ENCODE measurements around the gene TMEM235.

The TMEM235 gene

GRCh38 chr17:78219396-78220150 lies 11.9 kb upstream of the TMEM235 start:
- H3K4me3 ChIP-seq (ENCODE audit: insufficient read depth, low read depth, low read length): no peak overlapping the region
- no peaks in the 10 kb centered on the region for H3K9me3 ChIP-seq (ENCODE audit: control insufficient read depth, low read length)
- 81 to 83% methylated on average over 11 of the region's 11 CpGs for WGBS, 2 experiments
- H3K27ac ChIP-seq (ENCODE audit: insufficient read depth, low read depth, low read length, poor library complexity, severe bottlenecking): no peak overlapping the region
- no peaks in the 10 kb centered on the region for H3K27me3 ChIP-seq (ENCODE audit: control insufficient read depth, insufficient read depth, low read length, poor library complexity, severe bottlenecking)
- H3K36me3 ChIP-seq (ENCODE audit: control insufficient read depth, insufficient read depth, low read length): peaks cover 42% of the 10 kb centered on the region
- peaks cover 15% of the 10 kb centered on the region for H3K4me1 ChIP-seq (ENCODE audit: control insufficient read depth, insufficient read depth, low read length)

GRCh38 chr17:78223061-78223460 lies 8.4 kb upstream of the TMEM235 start:
- H3K4me3 ChIP-seq (ENCODE audit: insufficient read depth, low read depth, low read length): no peak overlapping the region
- H3K36me3 ChIP-seq (ENCODE audit: control insufficient read depth, insufficient read depth, low read length): peaks cover 34% of the 10 kb centered on the region
- H3K27me3 ChIP-seq (ENCODE audit: control insufficient read depth, insufficient read depth, low read length, poor library complexity, severe bottlenecking): no peaks in the 10 kb centered on the region
- H3K27ac ChIP-seq (ENCODE audit: insufficient read depth, low read depth, low read length, poor library complexity, severe bottlenecking): no peak overlapping the region
- no peaks in the 10 kb centered on the region for H3K9me3 ChIP-seq (ENCODE audit: control insufficient read depth, low read length)
- WGBS, 2 experiments: 95 to 96% methylated on average over 4 of the region's 4 CpGs
- H3K4me1 ChIP-seq (ENCODE audit: control insufficient read depth, insufficient read depth, low read length): peaks cover 7% of the 10 kb centered on the region

- H3K27me3 ChIP-seq (ENCODE audit: control insufficient read depth, insufficient read depth, low read length, poor library complexity, severe bottlenecking): no peaks in the 10 kb centered on the region
- H3K4me3 ChIP-seq (ENCODE audit: insufficient read depth, low read depth, low read length): no peak overlapping the region
- H3K4me1 ChIP-seq (ENCODE audit: control insufficient read depth, insufficient read depth, low read length): peaks cover 7% of the 10 kb centered on the region
- H3K27ac ChIP-seq (ENCODE audit: insufficient read depth, low read depth, low read length, poor library complexity, severe bottlenecking): no peak overlapping the region
- 94% methylated on average over 3 of the region's 3 CpGs for WGBS, 2 experiments
- peaks cover 33% of the 10 kb centered on the region for H3K36me3 ChIP-seq (ENCODE audit: control insufficient read depth, insufficient read depth, low read length)
- H3K9me3 ChIP-seq (ENCODE audit: control insufficient read depth, low read length): no peaks in the 10 kb centered on the region
Observed at GRCh38 chr17:78223765-78224164, 7.7 kb upstream of the TMEM235 start.

GRCh38 chr17:78224231-78225087 lies 7.0 kb upstream of the TMEM235 start:
- WGBS, 2 experiments: 92 to 93% methylated on average over 27 of the region's 27 CpGs
- Histone ChIP-seq H3K9me3 (ENCODE audit: control insufficient read depth, low read length) (no peaks in the 10 kb centered on the region), H3K4me3 (ENCODE audit: insufficient read depth, low read depth, low read length) (no peak overlapping the region), H3K36me3 (ENCODE audit: control insufficient read depth, insufficient read depth, low read length) (peaks cover 29% of the 10 kb centered on the region), H3K4me1 (ENCODE audit: control insufficient read depth, insufficient read depth, low read length) (peaks cover 4% of the 10 kb centered on the region), H3K27ac (ENCODE audit: insufficient read depth, low read depth, low read length, poor library complexity, severe bottlenecking) (no peak overlapping the region), H3K27me3 (ENCODE audit: control insufficient read depth, insufficient read depth, low read length, poor library complexity, severe bottlenecking) (no peaks in the 10 kb centered on the region)

- 93% methylated on average over 16 of the region's 16 CpGs for WGBS, 2 experiments
- Histone ChIP-seq H3K27ac (ENCODE audit: insufficient read depth, low read depth, low read length, poor library complexity, severe bottlenecking) (no peak overlapping the region), H3K4me1 (ENCODE audit: control insufficient read depth, insufficient read depth, low read length) (no peaks in the 10 kb centered on the region), H3K4me3 (ENCODE audit: insufficient read depth, low read depth, low read length) (no peak overlapping the region), H3K27me3 (ENCODE audit: control insufficient read depth, insufficient read depth, low read length, poor library complexity, severe bottlenecking) (peaks cover 4% of the 10 kb centered on the region), H3K36me3 (ENCODE audit: control insufficient read depth, insufficient read depth, low read length) (peaks cover 29% of the 10 kb centered on the region), H3K9me3 (ENCODE audit: control insufficient read depth, low read length) (no peaks in the 10 kb centered on the region)
Observed at GRCh38 chr17:78225088-78225865, 6.2 kb upstream of the TMEM235 start.

GRCh38 chr17:78226055-78226758 lies 5.2 kb upstream of the TMEM235 start:
- Histone ChIP-seq H3K27me3 (ENCODE audit: control insufficient read depth, insufficient read depth, low read length, poor library complexity, severe bottlenecking) (peaks cover 13% of the 10 kb centered on the region), H3K27ac (ENCODE audit: insufficient read depth, low read depth, low read length, poor library complexity, severe bottlenecking) (no peak overlapping the region), H3K4me1 (ENCODE audit: control insufficient read depth, insufficient read depth, low read length) (peaks cover under 1% of the 10 kb centered on the region), H3K4me3 (ENCODE audit: insufficient read depth, low read depth, low read length) (no peak overlapping the region), H3K9me3 (ENCODE audit: control insufficient read depth, low read length) (no peaks in the 10 kb centered on the region), H3K36me3 (ENCODE audit: control insufficient read depth, insufficient read depth, low read length) (peaks cover 23% of the 10 kb centered on the region)
- 86 to 90% methylated on average over 11 to 12 of the region's 12 CpGs for WGBS, 2 experiments

- no peak overlapping the region for H3K4me3 ChIP-seq (ENCODE audit: insufficient read depth, low read depth, low read length)
- peaks cover 5% of the 10 kb centered on the region for H3K4me1 ChIP-seq (ENCODE audit: control insufficient read depth, insufficient read depth, low read length)
- WGBS, 2 experiments: 85 to 89% methylated on average over 20 of the region's 20 CpGs
- no peaks in the 10 kb centered on the region for H3K9me3 ChIP-seq (ENCODE audit: control insufficient read depth, low read length)
- H3K27ac ChIP-seq (ENCODE audit: insufficient read depth, low read depth, low read length, poor library complexity, severe bottlenecking): no peak overlapping the region
- peaks cover 17% of the 10 kb centered on the region for H3K36me3 ChIP-seq (ENCODE audit: control insufficient read depth, insufficient read depth, low read length)
- H3K27me3 ChIP-seq (ENCODE audit: control insufficient read depth, insufficient read depth, low read length, poor library complexity, severe bottlenecking): peaks cover 20% of the 10 kb centered on the region
Observed at GRCh38 chr17:78226759-78227454, 4.5 kb upstream of the TMEM235 start.

GRCh38 chr17:78227455-78227916 lies 3.9 kb upstream of the TMEM235 start:
- WGBS, 2 experiments: 91 to 92% methylated on average over 10 of the region's 10 CpGs
- Histone ChIP-seq H3K36me3 (ENCODE audit: control insufficient read depth, insufficient read depth, low read length) (peaks cover 15% of the 10 kb centered on the region), H3K27me3 (ENCODE audit: control insufficient read depth, insufficient read depth, low read length, poor library complexity, severe bottlenecking) (peaks cover 26% of the 10 kb centered on the region), H3K4me3 (ENCODE audit: insufficient read depth, low read depth, low read length) (no peak overlapping the region), H3K27ac (ENCODE audit: insufficient read depth, low read depth, low read length, poor library complexity, severe bottlenecking) (no peak overlapping the region), H3K9me3 (ENCODE audit: control insufficient read depth, low read length) (no peaks in the 10 kb centered on the region), H3K4me1 (ENCODE audit: control insufficient read depth, insufficient read depth, low read length) (peaks cover 5% of the 10 kb centered on the region)

GRCh38 chr17:78228176-78228575 lies 3.3 kb upstream of the TMEM235 start:
- 89 to 95% methylated on average over 4 of the region's 4 CpGs for WGBS, 2 experiments
- Histone ChIP-seq H3K27me3 (ENCODE audit: control insufficient read depth, insufficient read depth, low read length, poor library complexity, severe bottlenecking) (peaks cover 33% of the 10 kb centered on the region), H3K27ac (ENCODE audit: insufficient read depth, low read depth, low read length, poor library complexity, severe bottlenecking) (no peak overlapping the region), H3K9me3 (ENCODE audit: control insufficient read depth, low read length) (no peaks in the 10 kb centered on the region), H3K4me3 (ENCODE audit: insufficient read depth, low read depth, low read length) (no peak overlapping the region), H3K4me1 (ENCODE audit: control insufficient read depth, insufficient read depth, low read length) (peaks cover 5% of the 10 kb centered on the region), H3K36me3 (ENCODE audit: control insufficient read depth, insufficient read depth, low read length) (peaks cover 8% of the 10 kb centered on the region)

All from ectodermal cell (in vitro differentiated cells).